Erythroblast (primary cell): ENCODE data around the gene CD27.

ENCODE experiments used
- GATA1 ChIP-seq: IDR thresholded peaks from 2 replicates; pipeline ENCODE4 v1.6.1; 2011; ENCODE audit warnings: low read depth, mild to moderate bottlenecking, control low read depth, low read length, moderate library complexity
- POLR2A ChIP-seq: IDR thresholded peaks from 2 replicates; pipeline ENCODE4 v1.6.1; 2011; ENCODE audit warnings: mild to moderate bottlenecking, low read length

DNA sequence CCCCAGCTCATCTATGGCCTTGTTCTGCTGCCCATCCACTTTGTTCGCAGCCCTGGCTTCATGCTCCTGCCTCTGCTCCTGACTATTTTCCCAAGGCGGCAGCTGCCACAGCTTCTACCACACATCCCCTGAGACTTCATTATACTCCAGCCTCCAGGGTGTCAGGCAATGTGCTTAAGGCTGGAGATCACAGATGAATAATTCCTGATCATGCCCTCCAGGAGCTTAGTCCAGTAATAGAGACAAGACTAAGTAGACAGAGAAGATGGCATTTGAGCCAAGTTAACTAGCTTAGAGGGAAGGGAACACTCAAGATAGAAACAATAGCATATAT lies 14.2 kb downstream of the CD27 start:
- TF ChIP-seq POLR2A (no peak), GATA1 (no peak)
